GM12875 (cell line): ENCODE measurements around the gene NCOA4.
A peak's percentile ranks its signal among the peaks of the same experiment; 100 is the strongest.

ENCODE experiments used
- H3K4me3 ChIP-seq: one replicate; pipeline ENCODE4 v1.5.1; 2011; ENCODE audit warnings: low read depth, low read length, control low read depth
- CTCF ChIP-seq: IDR thresholded peaks from 2 replicates; pipeline ENCODE4 v1.5.1; 2011; ENCODE audit warnings: low read depth, mild to moderate bottlenecking, control low read depth, inconsistent platforms, low read length, moderate library complexity, borderline replicate concordance; ENCODE audit not compliant: insufficient read depth

Gene NCOA4

GRCh38 chr10:46026106-46026505 lies 4.3 kb downstream of the NCOA4 start:
- H3K4me3 ChIP-seq, result no peak overlapping the region

GRCh38 chr10:46025406-46025805 lies 5.0 kb downstream of the NCOA4 start:
- no peak for TF ChIP-seq CTCF

More at GRCh38 chr10:46026106-46026505, 4.3 kb downstream of the NCOA4 start:
- no peak for TF ChIP-seq CTCF

GRCh38 chr10:46024948-46025347 lies 5.5 kb downstream of the NCOA4 start:
- no peak overlapping the region for H3K4me3 ChIP-seq
- no peak for TF ChIP-seq CTCF

More at GRCh38 chr10:46025406-46025805, 5.0 kb downstream of the NCOA4 start:
- no peak overlapping the region for H3K4me3 ChIP-seq

GRCh38 chr10:46022978-46023702 lies 7.3 kb downstream of the NCOA4 start:
- TF ChIP-seq CTCF, result peak; percentile 28; the same call in 1 of the 2 replicates
- peak overlapping the region; percentile 66 for H3K4me3 ChIP-seq

GRCh38 chr10:46020344-46020657 lies 10.1 kb downstream of the NCOA4 start:
- no peak for TF ChIP-seq CTCF
- H3K4me3 ChIP-seq, result no peak overlapping the region

- no peak overlapping the region for H3K4me3 ChIP-seq
- no peak for TF ChIP-seq CTCF
Measured at GRCh38 chr10:46019569-46020343, 10.7 kb downstream of the NCOA4 start.

GRCh38 chr10:46019177-46019528 lies 11.3 kb downstream of the NCOA4 start:
- no peak overlapping the region for H3K4me3 ChIP-seq

More at GRCh38 chr10:46019177-46019528, 11.3 kb downstream of the NCOA4 start:
- TF ChIP-seq CTCF, result no peak
